Stimulated activated CD8-positive, alpha-beta memory T cell treated with anti-CD3 and anti-CD28 coated beads, Interleukin-7, amount 100 ng/mL, for 24 hours (primary cell): ENCODE results near the gene MAGED4.
"Not testable (repeated sequence)": the region's sequence is repeated elsewhere in the genome, so short reads cannot be mapped to it uniquely, and the experiment has no call there.

Experiments used
- DNase-seq: peaks from one replicate; pipeline ENCODE4 v3.0.0-alpha.2; 2020; ENCODE audit warnings: low read depth

The MAGED4 gene

GRCh38 chrX:52184440-52185077, at the start of gene MAGED4:
MAGED4 (plus strand) TSS chrX:52184888; CDS start chrX:52185923, 1,035 bp downstream.
- not testable (repeated sequence) for DNase-seq

GRCh38 chrX:52138830-52139544, 45.7 kb upstream of the MAGED4 start:
- DNase-seq = no peak

- no peak for DNase-seq
Observed at GRCh38 chrX:52139545-52139895, 45.2 kb upstream of the MAGED4 start.

- DNase-seq = no peak
Observed at GRCh38 chrX:52140020-52140419, 44.7 kb upstream of the MAGED4 start.

- not testable (repeated sequence) for DNase-seq
Observed at GRCh38 chrX:52150667-52151066, 34.0 kb upstream of the MAGED4 start.

GRCh38 chrX:52160140-52160539, 24.5 kb upstream of the MAGED4 start:
- DNase-seq = not testable (repeated sequence)

GRCh38 chrX:52166840-52167239, 17.8 kb upstream of the MAGED4 start:
- DNase-seq = no peak

GRCh38 chrX:52171055-52171454, 13.6 kb upstream of the MAGED4 start:
- DNase-seq = not testable (repeated sequence)

- DNase-seq = not testable (repeated sequence)
Observed at GRCh38 chrX:52185078-52185453, 378 bp downstream of the MAGED4 start.

GRCh38 chrX:52211405-52211804, 26.7 kb downstream of the MAGED4 start:
- not testable (repeated sequence) for DNase-seq

GRCh38 chrX:52213276-52213675, 28.6 kb downstream of the MAGED4 start:
- no peak for DNase-seq

- no peak for DNase-seq
Observed at GRCh38 chrX:52216541-52216940, 31.9 kb downstream of the MAGED4 start.

- DNase-seq = no peak
Observed at GRCh38 chrX:52217494-52218160, 32.9 kb downstream of the MAGED4 start.

- no peak for DNase-seq
Observed at GRCh38 chrX:52220936-52221335, 36.2 kb downstream of the MAGED4 start.
